CD8-positive, alpha-beta memory T cell (primary cell): ENCODE results near the gene TTC28. TPM values are rescaled to one million over a fixed set of nuclear protein-coding genes. Genes with fewer than 3 reads are reported as not detected.
"Not testable (repeated sequence)": the region's sequence is repeated elsewhere in the genome, so short reads cannot be mapped to it uniquely, and the experiment has no call there.

Experiments
- CTCF ChIA-PET: fragments of 350-600 bp; sonication (Branson Sonifier 250); formaldehyde crosslinking; loops from one replicate; lab custom pipeline; 2021; ENCODE audit warnings: antibody characterized with exemption; lab: Charles Lee
- POLR2A ChIA-PET: fragments of 350-600 bp; sonication (Branson Sonifier 250); formaldehyde crosslinking; loops from one replicate; lab custom pipeline; 2021; ENCODE audit warnings: antibody characterized with exemption; lab: Charles Lee
- DNase-seq, 5 donors: peaks; one replicate each; pipeline versions ENCODE4 v3.0.0 to v3.0.0-alpha.2; 2020 to 2022; ENCODE audit warnings: mixed read lengths in 1 of 5
- H3K27ac ChIP-seq: one replicate; pipeline ENCODE4 v1.7.0; 2013; ENCODE audit warnings: low read depth, mild to moderate bottlenecking, low read length, moderate library complexity
- H3K27me3 ChIP-seq: 2 replicates; pipeline ENCODE4 v1.7.0; 2013; ENCODE audit warnings: low read length, mild to moderate bottlenecking; ENCODE audit not compliant: insufficient read depth, poor library complexity, severe bottlenecking
- H3K36me3 ChIP-seq: 2 replicates; pipeline ENCODE4 v1.7.0; 2013; ENCODE audit warnings: mild to moderate bottlenecking, low read length, moderate library complexity; ENCODE audit not compliant: insufficient read depth
- H3K4me1 ChIP-seq: 2 replicates; pipeline ENCODE4 v1.7.0; 2013; ENCODE audit warnings: mild to moderate bottlenecking, low read length, moderate library complexity; ENCODE audit not compliant: insufficient read depth
- H3K4me3 ChIP-seq: 2 replicates; pipeline ENCODE4 v1.7.0; 2013; ENCODE audit warnings: mild to moderate bottlenecking, low read length
- H3K9me3 ChIP-seq: 2 replicates; pipeline ENCODE4 v1.7.0; 2013; ENCODE audit warnings: mild to moderate bottlenecking, low read length
- H3K27ac Mint-ChIP-seq, 8 donors: one replicate each; pipeline ENCODE4 v1.8.0; 2020 to 2021; ENCODE audit warnings: mixed read lengths in 8 of 8, mild to moderate bottlenecking in 6 of 8, inconsistent platforms in 3 of 8, moderate library complexity in 3 of 8
- H3K27me3 Mint-ChIP-seq, 2 donors: one replicate each; pipeline ENCODE4 v1.8.0; 2020 to 2021; ENCODE audit warnings: mixed read lengths in 2 of 2, mild to moderate bottlenecking in 1 of 2, moderate library complexity in 1 of 2
- H3K36me3 Mint-ChIP-seq, 3 donors: one replicate each; pipeline ENCODE4 v1.8.0; 2020 to 2021; ENCODE audit warnings: mixed read lengths in 3 of 3, inconsistent platforms in 1 of 3, mild to moderate bottlenecking in 1 of 3
- H3K4me1 Mint-ChIP-seq, 3 donors: one replicate each; pipeline ENCODE4 v1.8.0; 2020 to 2021; ENCODE audit warnings: mixed read lengths in 3 of 3, inconsistent platforms in 1 of 3, mild to moderate bottlenecking in 1 of 3
- H3K4me3 Mint-ChIP-seq, 7 donors: one replicate each; pipeline ENCODE4 v1.8.0; 2020 to 2021; ENCODE audit warnings: mixed read lengths in 7 of 7, mild to moderate bottlenecking in 6 of 7, moderate library complexity in 4 of 7, inconsistent platforms in 2 of 7
- H3K9me3 Mint-ChIP-seq, 5 donors: one replicate each; pipeline ENCODE4 v1.8.0; 2020 to 2022; ENCODE audit warnings: mixed read lengths in 5 of 5, mild to moderate bottlenecking in 3 of 5, moderate library complexity in 2 of 5, inconsistent platforms in 1 of 5
- polyA plus RNA-seq: library from polyadenylated mRNA; unstranded; fragments of 300-500 nt; fragmentation: Illumina TruSeq; gene quantifications from one replicate; pipeline ENCODE4 v1.2.3, GENCODE V29; 2021
- total RNA-seq, 2 experiments: library from RNA; stranded (reverse); gene quantifications; one replicate each; pipeline ENCODE4 v1.2.3, GENCODE V29; 2021

TTC28 gene
- total and polyA plus RNA-seq, 3 experiments from 2014 or later: 0.24 to 0.60 (median 0.51) TPM

GRCh38 chr22:28222571-28222970 is 457.1 kb downstream of the TTC28 start:
- H3K4me1 ChIP-seq: no peaks in the 10 kb centered on the region
- Mint-ChIP-seq H3K9me3 (no peaks in the 10 kb centered on the region), H3K4me1 (no peaks in the 10 kb centered on the region), H3K4me3 (no peak overlapping the region), H3K27me3 (peaks cover 5 to 23% of the 10 kb centered on the region in 2 donors), H3K27ac (no peak overlapping the region), H3K36me3 (no peaks in the 10 kb centered on the region)
- H3K27me3 ChIP-seq: no peaks in the 10 kb centered on the region
- no peak overlapping the region for H3K4me3 ChIP-seq
- no peak overlapping the region for H3K27ac ChIP-seq
- CTCF ChIA-PET: no interaction called here
- no peak for DNase-seq
- no peaks in the 10 kb centered on the region for H3K9me3 ChIP-seq
- POLR2A ChIA-PET: no interaction called here
- no peaks in the 10 kb centered on the region for H3K36me3 ChIP-seq

GRCh38 chr22:28222052-28222451 is 457.6 kb downstream of the TTC28 start:
- POLR2A ChIA-PET: no interaction called here
- H3K27me3 ChIP-seq: no peaks in the 10 kb centered on the region
- Mint-ChIP-seq H3K36me3 (no peaks in the 10 kb centered on the region), H3K27ac (no peak overlapping the region), H3K4me3 (no peak overlapping the region), H3K9me3 (no peaks in the 10 kb centered on the region), H3K27me3 (peaks cover 5 to 23% of the 10 kb centered on the region in 2 donors), H3K4me1 (no peaks in the 10 kb centered on the region)
- no peaks in the 10 kb centered on the region for H3K36me3 ChIP-seq
- CTCF ChIA-PET: no interaction called here
- no peaks in the 10 kb centered on the region for H3K4me1 ChIP-seq
- H3K9me3 ChIP-seq: no peaks in the 10 kb centered on the region
- no peak for DNase-seq
- no peak overlapping the region for H3K27ac ChIP-seq
- no peak overlapping the region for H3K4me3 ChIP-seq

GRCh38 chr22:28220626-28221363 is 458.8 kb downstream of the TTC28 start:
- Mint-ChIP-seq H3K4me1 (no peaks in the 10 kb centered on the region), H3K36me3 (no peaks in the 10 kb centered on the region), H3K4me3 (no peak overlapping the region), H3K27ac (no peak overlapping the region), H3K27me3 (peaks cover 7 to 27% of the 10 kb centered on the region in 2 donors), H3K9me3 (no peaks in the 10 kb centered on the region)
- CTCF ChIA-PET: no interaction called here
- Histone ChIP-seq H3K4me3 (no peak overlapping the region), H3K27me3 (no peaks in the 10 kb centered on the region), H3K36me3 (no peaks in the 10 kb centered on the region), H3K9me3 (no peaks in the 10 kb centered on the region), H3K4me1 (no peaks in the 10 kb centered on the region), H3K27ac (no peak overlapping the region)
- no peak for DNase-seq
- POLR2A ChIA-PET: no interaction called here

GRCh38 chr22:28217277-28217676 is 462.4 kb downstream of the TTC28 start:
- Histone ChIP-seq H3K27ac (no peak overlapping the region), H3K36me3 (no peaks in the 10 kb centered on the region), H3K4me3 (no peak overlapping the region), H3K4me1 (no peaks in the 10 kb centered on the region), H3K27me3 (no peaks in the 10 kb centered on the region), H3K9me3 (no peaks in the 10 kb centered on the region)
- Mint-ChIP-seq H3K27me3 (peaks cover 4 to 14% of the 10 kb centered on the region in 2 donors), H3K27ac (no peak overlapping the region), H3K4me1 (no peaks in the 10 kb centered on the region), H3K4me3 (no peak overlapping the region), H3K36me3 (no peaks in the 10 kb centered on the region), H3K9me3 (peaks cover 0 to 5% (median 2%) of the 10 kb centered on the region in 5 donors)
- POLR2A ChIA-PET: no interaction called here
- CTCF ChIA-PET: no interaction called here
- DNase-seq: no peak

- H3K4me1 Mint-ChIP-seq, H3K4me3 ChIP-seq, POLR2A ChIA-PET: not testable (repeated sequence)
Measured at GRCh38 chr22:28214750-28215149, 464.9 kb downstream of the TTC28 start.

GRCh38 chr22:28209457-28209856 is 470.2 kb downstream of the TTC28 start:
- DNase-seq, H3K27ac ChIP-seq, CTCF ChIA-PET, H3K36me3 ChIP-seq, H3K4me1 ChIP-seq, H3K4me3 ChIP-seq, H3K4me3 Mint-ChIP-seq, H3K27me3 ChIP-seq, H3K27ac Mint-ChIP-seq, H3K27me3 Mint-ChIP-seq, POLR2A ChIA-PET, H3K9me3 ChIP-seq, H3K4me1 Mint-ChIP-seq, H3K36me3 Mint-ChIP-seq: not testable (repeated sequence)
- H3K9me3 Mint-ChIP-seq: peaks cover 0 to 14% (median 9%) of the 10 kb centered on the region in 5 donors

More at GRCh38 chr22:28214750-28215149, 464.9 kb downstream of the TTC28 start:
- H3K4me3 Mint-ChIP-seq, H3K4me1 ChIP-seq, CTCF ChIA-PET, H3K27me3 ChIP-seq, H3K36me3 ChIP-seq, H3K9me3 ChIP-seq, H3K27ac ChIP-seq, H3K36me3 Mint-ChIP-seq, H3K27ac Mint-ChIP-seq, DNase-seq: not testable (repeated sequence)
- H3K27me3 Mint-ChIP-seq: peaks cover 7 to 21% of the 10 kb centered on the region in 2 donors
- H3K9me3 Mint-ChIP-seq: peaks cover 0 to 14% (median 9%) of the 10 kb centered on the region in 5 donors

GRCh38 chr22:28208787-28209186 is 470.9 kb downstream of the TTC28 start:
- Histone ChIP-seq H3K27ac (no peak overlapping the region), H3K4me1 (no peaks in the 10 kb centered on the region), H3K9me3 (no peaks in the 10 kb centered on the region), H3K36me3 (no peaks in the 10 kb centered on the region), H3K4me3 (no peak overlapping the region), H3K27me3 (no peaks in the 10 kb centered on the region)
- Mint-ChIP-seq H3K27me3 (peaks cover 6 to 13% of the 10 kb centered on the region in 2 donors), H3K4me1 (no peaks in the 10 kb centered on the region), H3K36me3 (no peaks in the 10 kb centered on the region), H3K27ac (no peak overlapping the region), H3K4me3 (no peak overlapping the region), H3K9me3 (peaks cover 0 to 13% (median 5%) of the 10 kb centered on the region in 5 donors)
- no peak for DNase-seq
- ChIA-PET POLR2A (no interaction called here), CTCF (no interaction called here)

GRCh38 chr22:28208036-28208435 is 471.6 kb downstream of the TTC28 start:
- DNase-seq: no peak
- ChIA-PET CTCF (no interaction called here), POLR2A (no interaction called here)
- H3K27me3 ChIP-seq: no peaks in the 10 kb centered on the region
- H3K27me3 Mint-ChIP-seq: peaks cover 6 to 14% of the 10 kb centered on the region in 2 donors
- peaks cover 0 to 13% (median 5%) of the 10 kb centered on the region in 5 donors for H3K9me3 Mint-ChIP-seq
- no peaks in the 10 kb centered on the region for H3K36me3 ChIP-seq
- H3K4me1 Mint-ChIP-seq: no peaks in the 10 kb centered on the region
- H3K4me3 ChIP-seq: no peak overlapping the region
- no peaks in the 10 kb centered on the region for H3K9me3 ChIP-seq
- no peak overlapping the region for H3K27ac ChIP-seq
- H3K36me3 Mint-ChIP-seq: no peaks in the 10 kb centered on the region
- H3K4me3 Mint-ChIP-seq: no peak overlapping the region
- no peaks in the 10 kb centered on the region for H3K4me1 ChIP-seq
- H3K27ac Mint-ChIP-seq: no peak overlapping the region
